ENCODE results near the gene SCD.

DNA sequence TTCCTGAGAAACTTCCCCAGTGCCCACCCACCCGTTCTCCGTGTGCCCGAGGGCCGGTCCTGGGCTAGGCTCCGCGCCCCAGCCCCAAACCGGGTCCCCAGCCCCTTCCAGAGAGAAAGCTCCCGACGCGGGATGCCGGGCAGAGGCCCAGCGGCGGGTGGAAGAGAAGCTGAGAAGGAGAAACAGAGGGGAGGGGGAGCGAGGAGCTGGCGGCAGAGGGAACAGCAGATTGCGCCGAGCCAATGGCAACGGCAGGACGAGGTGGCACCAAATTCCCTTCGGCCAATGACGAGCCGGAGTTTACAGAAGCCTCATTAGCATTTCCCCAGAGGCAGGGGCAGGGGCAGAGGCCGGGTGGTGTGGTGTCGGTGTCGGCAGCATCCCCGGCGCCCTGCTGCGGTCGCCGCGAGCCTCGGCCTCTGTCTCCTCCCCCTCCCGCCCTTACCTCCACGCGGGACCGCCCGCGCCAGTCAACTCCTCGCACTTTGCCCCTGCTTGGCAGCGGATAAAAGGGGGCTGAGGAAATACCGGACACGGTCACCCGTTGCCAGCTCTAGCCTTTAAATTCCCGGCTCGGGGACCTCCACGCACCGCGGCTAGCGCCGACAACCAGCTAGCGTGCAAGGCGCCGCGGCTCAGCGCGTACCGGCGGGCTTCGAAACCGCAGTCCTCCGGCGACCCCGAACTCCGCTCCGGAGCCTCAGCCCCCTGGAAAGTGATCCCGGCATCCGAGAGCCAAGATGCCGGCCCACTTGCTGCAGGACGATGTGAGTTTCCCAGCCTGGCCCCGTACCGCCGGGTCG is at the start of gene SCD:
- no peak for TF ChIP-seq POLR2A (IDR thresholded peaks at IDR 0.05)
- TF ChIP-seq, protein P1, sequence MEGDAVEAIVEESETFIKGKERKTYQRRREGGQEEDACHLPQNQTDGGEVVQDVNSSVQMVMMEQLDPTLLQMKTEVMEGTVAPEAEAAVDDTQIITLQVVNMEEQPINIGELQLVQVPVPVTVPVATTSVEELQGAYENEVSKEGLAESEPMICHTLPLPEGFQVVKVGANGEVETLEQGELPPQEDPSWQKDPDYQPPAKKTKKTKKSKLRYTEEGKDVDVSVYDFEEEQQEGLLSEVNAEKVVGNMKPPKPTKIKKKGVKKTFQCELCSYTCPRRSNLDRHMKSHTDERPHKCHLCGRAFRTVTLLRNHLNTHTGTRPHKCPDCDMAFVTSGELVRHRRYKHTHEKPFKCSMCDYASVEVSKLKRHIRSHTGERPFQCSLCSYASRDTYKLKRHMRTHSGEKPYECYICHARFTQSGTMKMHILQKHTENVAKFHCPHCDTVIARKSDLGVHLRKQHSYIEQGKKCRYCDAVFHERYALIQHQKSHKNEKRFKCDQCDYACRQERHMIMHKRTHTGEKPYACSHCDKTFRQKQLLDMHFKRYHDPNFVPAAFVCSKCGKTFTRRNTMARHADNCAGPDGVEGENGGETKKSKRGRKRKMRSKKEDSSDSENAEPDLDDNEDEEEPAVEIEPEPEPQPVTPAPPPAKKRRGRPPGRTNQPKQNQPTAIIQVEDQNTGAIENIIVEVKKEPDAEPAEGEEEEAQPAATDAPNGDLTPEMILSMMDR (IDR thresholded peaks at IDR 0.05) = no peak
- peak in 1 of 3 donors; percentile 32 for TF ChIP-seq POLR2AphosphoS5 (IDR thresholded peaks at IDR 0.05)
